H1 (cell line): ENCODE data around the gene MYH11.

Experiments used
- CTBP2 ChIP-seq: IDR thresholded peaks from 2 replicates; pipeline ENCODE4 v1.7.0; 2011; ENCODE audit warnings: borderline replicate concordance, mild to moderate bottlenecking, moderate library complexity, mixed read lengths, low read length; ENCODE audit not compliant: insufficient read depth, insufficient read length
- GTF2F1 ChIP-seq: IDR thresholded peaks from 2 replicates; pipeline ENCODE4 v1.6.1; 2012; ENCODE audit warnings: low read depth, low read length, improper control_type of control experiment, borderline replicate concordance
- JUN ChIP-seq: IDR thresholded peaks from 2 replicates; pipeline ENCODE4 v1.6.1; 2011; ENCODE audit warnings: low read depth, mild to moderate bottlenecking, improper control_type of control experiment, low read length
- KDM5A ChIP-seq: fragments of 200-600 bp; IDR thresholded peaks from 2 replicates; pipeline ENCODE4 v1.7.1; 2012; ENCODE audit warnings: mild to moderate bottlenecking, low read length, inconsistent platforms, mixed read lengths
- NRF1 ChIP-seq: IDR thresholded peaks from 2 replicates; pipeline ENCODE4 v1.6.1; 2011; ENCODE audit warnings: mild to moderate bottlenecking, low read depth, low read length, improper control_type of control experiment
- POLR2A ChIP-seq, 2 experiments: IDR thresholded peaks; 1 replicate in 1 of 2; 2 replicates in 1 of 2; pipeline ENCODE4 v1.6.1; 2011; ENCODE audit warnings: low read depth in 2 of 2, low read length in 2 of 2, mild to moderate bottlenecking in 2 of 2; ENCODE audit errors: control extremely low read depth in 1 of 2
- POLR2AphosphoS5 ChIP-seq: IDR thresholded peaks from 2 replicates; pipeline ENCODE4 v1.6.1; 2011; ENCODE audit warnings: low read depth, low read length
- SIN3A ChIP-seq, 2 experiments: IDR thresholded peaks in 1 of 2; conservative IDR thresholded peaks in 1 of 2; 2 replicates each; pipeline ENCODE4 v1.6.1; 2011 to 2012; ENCODE audit warnings: low read length in 2 of 2, improper control_type of control experiment in 1 of 2, low read depth in 1 of 2, mild to moderate bottlenecking in 1 of 2
- SP1 ChIP-seq: IDR thresholded peaks from 2 replicates; pipeline ENCODE4 v1.6.1; 2011; ENCODE audit warnings: low read depth, low read length
- TCF12 ChIP-seq: IDR thresholded peaks from 2 replicates; pipeline ENCODE4 v1.6.1; 2011; ENCODE audit warnings: low read depth, mild to moderate bottlenecking, low read length
- TF ChIP-seq, protein P1 (sequence below), 3 experiments: IDR thresholded peaks; 1 replicate in 2 of 3; 2 replicates in 1 of 3; pipeline versions ENCODE4 v1.5.1 to v1.6.1; 2011; ENCODE audit warnings: low read length in 3 of 3, mild to moderate bottlenecking in 3 of 3, inconsistent platforms in 2 of 3, low read depth in 1 of 3, moderate library complexity in 1 of 3; ENCODE audit not compliant: insufficient read depth in 1 of 3; ENCODE audit errors: control extremely low read depth in 1 of 3
- TF ChIP-seq, protein P2 (sequence below): fragments of 300-600 bp; sonication (generic); IDR thresholded peaks from 2 replicates; pipeline ENCODE4 v1.7.1; 2012; ENCODE audit warnings: low read length, moderate library complexity, mild to moderate bottlenecking, inconsistent platforms; ENCODE audit not compliant: insufficient replicate concordance

DNA sequence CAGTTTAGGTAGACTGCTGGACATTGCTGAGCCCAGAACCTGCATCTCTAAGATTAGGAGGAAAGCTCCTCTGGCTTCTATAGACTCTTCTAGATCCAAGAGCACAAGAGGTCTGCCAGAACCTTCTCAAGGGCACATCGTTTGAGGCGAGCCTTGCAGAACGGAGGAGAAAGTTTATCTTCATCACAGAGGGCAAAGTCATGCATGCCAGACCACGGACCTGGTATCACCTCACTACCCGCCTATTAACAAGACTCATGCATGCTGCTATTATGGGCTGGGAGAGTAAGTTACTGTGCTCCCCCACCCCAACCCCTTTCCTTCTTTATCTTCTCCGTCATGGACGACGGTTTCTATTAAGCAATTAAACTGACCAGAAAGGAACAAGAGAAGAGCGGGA, 23.3 kb downstream of the MYH11 start:
- no peak for TF ChIP-seq NRF1
- TF ChIP-seq, protein P1, sequence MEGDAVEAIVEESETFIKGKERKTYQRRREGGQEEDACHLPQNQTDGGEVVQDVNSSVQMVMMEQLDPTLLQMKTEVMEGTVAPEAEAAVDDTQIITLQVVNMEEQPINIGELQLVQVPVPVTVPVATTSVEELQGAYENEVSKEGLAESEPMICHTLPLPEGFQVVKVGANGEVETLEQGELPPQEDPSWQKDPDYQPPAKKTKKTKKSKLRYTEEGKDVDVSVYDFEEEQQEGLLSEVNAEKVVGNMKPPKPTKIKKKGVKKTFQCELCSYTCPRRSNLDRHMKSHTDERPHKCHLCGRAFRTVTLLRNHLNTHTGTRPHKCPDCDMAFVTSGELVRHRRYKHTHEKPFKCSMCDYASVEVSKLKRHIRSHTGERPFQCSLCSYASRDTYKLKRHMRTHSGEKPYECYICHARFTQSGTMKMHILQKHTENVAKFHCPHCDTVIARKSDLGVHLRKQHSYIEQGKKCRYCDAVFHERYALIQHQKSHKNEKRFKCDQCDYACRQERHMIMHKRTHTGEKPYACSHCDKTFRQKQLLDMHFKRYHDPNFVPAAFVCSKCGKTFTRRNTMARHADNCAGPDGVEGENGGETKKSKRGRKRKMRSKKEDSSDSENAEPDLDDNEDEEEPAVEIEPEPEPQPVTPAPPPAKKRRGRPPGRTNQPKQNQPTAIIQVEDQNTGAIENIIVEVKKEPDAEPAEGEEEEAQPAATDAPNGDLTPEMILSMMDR (IDR thresholded peaks at IDR 0.05; ENCODE audit: control extremely low read depth in 1 of 3, insufficient read depth in 1 of 3, low read depth in 1 of 3, low read length in 3 of 3) = no peak
- no peak for TF ChIP-seq POLR2A (IDR thresholded peaks at IDR 0.05; ENCODE audit: control extremely low read depth in 1 of 2, low read depth in 2 of 2, low read length in 2 of 2)
- TF ChIP-seq, protein P2, sequence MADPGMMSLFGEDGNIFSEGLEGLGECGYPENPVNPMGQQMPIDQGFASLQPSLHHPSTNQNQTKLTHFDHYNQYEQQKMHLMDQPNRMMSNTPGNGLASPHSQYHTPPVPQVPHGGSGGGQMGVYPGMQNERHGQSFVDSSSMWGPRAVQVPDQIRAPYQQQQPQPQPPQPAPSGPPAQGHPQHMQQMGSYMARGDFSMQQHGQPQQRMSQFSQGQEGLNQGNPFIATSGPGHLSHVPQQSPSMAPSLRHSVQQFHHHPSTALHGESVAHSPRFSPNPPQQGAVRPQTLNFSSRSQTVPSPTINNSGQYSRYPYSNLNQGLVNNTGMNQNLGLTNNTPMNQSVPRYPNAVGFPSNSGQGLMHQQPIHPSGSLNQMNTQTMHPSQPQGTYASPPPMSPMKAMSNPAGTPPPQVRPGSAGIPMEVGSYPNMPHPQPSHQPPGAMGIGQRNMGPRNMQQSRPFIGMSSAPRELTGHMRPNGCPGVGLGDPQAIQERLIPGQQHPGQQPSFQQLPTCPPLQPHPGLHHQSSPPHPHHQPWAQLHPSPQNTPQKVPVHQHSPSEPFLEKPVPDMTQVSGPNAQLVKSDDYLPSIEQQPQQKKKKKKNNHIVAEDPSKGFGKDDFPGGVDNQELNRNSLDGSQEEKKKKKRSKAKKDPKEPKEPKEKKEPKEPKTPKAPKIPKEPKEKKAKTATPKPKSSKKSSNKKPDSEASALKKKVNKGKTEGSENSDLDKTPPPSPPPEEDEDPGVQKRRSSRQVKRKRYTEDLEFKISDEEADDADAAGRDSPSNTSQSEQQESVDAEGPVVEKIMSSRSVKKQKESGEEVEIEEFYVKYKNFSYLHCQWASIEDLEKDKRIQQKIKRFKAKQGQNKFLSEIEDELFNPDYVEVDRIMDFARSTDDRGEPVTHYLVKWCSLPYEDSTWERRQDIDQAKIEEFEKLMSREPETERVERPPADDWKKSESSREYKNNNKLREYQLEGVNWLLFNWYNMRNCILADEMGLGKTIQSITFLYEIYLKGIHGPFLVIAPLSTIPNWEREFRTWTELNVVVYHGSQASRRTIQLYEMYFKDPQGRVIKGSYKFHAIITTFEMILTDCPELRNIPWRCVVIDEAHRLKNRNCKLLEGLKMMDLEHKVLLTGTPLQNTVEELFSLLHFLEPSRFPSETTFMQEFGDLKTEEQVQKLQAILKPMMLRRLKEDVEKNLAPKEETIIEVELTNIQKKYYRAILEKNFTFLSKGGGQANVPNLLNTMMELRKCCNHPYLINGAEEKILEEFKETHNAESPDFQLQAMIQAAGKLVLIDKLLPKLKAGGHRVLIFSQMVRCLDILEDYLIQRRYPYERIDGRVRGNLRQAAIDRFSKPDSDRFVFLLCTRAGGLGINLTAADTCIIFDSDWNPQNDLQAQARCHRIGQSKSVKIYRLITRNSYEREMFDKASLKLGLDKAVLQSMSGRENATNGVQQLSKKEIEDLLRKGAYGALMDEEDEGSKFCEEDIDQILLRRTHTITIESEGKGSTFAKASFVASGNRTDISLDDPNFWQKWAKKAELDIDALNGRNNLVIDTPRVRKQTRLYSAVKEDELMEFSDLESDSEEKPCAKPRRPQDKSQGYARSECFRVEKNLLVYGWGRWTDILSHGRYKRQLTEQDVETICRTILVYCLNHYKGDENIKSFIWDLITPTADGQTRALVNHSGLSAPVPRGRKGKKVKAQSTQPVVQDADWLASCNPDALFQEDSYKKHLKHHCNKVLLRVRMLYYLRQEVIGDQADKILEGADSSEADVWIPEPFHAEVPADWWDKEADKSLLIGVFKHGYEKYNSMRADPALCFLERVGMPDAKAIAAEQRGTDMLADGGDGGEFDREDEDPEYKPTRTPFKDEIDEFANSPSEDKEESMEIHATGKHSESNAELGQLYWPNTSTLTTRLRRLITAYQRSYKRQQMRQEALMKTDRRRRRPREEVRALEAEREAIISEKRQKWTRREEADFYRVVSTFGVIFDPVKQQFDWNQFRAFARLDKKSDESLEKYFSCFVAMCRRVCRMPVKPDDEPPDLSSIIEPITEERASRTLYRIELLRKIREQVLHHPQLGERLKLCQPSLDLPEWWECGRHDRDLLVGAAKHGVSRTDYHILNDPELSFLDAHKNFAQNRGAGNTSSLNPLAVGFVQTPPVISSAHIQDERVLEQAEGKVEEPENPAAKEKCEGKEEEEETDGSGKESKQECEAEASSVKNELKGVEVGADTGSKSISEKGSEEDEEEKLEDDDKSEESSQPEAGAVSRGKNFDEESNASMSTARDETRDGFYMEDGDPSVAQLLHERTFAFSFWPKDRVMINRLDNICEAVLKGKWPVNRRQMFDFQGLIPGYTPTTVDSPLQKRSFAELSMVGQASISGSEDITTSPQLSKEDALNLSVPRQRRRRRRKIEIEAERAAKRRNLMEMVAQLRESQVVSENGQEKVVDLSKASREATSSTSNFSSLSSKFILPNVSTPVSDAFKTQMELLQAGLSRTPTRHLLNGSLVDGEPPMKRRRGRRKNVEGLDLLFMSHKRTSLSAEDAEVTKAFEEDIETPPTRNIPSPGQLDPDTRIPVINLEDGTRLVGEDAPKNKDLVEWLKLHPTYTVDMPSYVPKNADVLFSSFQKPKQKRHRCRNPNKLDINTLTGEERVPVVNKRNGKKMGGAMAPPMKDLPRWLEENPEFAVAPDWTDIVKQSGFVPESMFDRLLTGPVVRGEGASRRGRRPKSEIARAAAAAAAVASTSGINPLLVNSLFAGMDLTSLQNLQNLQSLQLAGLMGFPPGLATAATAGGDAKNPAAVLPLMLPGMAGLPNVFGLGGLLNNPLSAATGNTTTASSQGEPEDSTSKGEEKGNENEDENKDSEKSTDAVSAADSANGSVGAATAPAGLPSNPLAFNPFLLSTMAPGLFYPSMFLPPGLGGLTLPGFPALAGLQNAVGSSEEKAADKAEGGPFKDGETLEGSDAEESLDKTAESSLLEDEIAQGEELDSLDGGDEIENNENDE = no peak
- no peak for TF ChIP-seq CTBP2
- no peak for TF ChIP-seq JUN
- no peak for TF ChIP-seq POLR2AphosphoS5
- no peak for TF ChIP-seq GTF2F1
- no peak for TF ChIP-seq SP1
- TF ChIP-seq KDM5A = no peak
- TF ChIP-seq TCF12 = no peak
- no peak for TF ChIP-seq SIN3A (conservative IDR thresholded peaks at IDR 0.05 in 1 of 2, IDR thresholded peaks at IDR 0.05 in 1 of 2; ENCODE audit: low read depth in 1 of 2, low read length in 2 of 2)
